Large intestine (tissue), 3 donors: ENCODE measurements around the gene CENPX. TPM values are rescaled to one million over a fixed set of nuclear protein-coding genes. Genes with fewer than 3 reads are reported as not detected.

Source experiments
- DNase-seq, 2 donors: peaks; one replicate each; pipeline versions ENCODE4 v3.0.0 to v3.0.0-alpha.2; 2013
- H3K27ac ChIP-seq: one replicate; pipeline ENCODE4 v1.5.1; 2013; ENCODE audit warnings: low read length
- H3K27me3 ChIP-seq: 2 replicates; pipeline ENCODE4 v1.6.1; 2013; ENCODE audit warnings: low read length; ENCODE audit not compliant: control insufficient read depth, insufficient read depth
- H3K36me3 ChIP-seq: 2 replicates; pipeline ENCODE4 v1.6.1; 2013; ENCODE audit warnings: low read length; ENCODE audit not compliant: control insufficient read depth, insufficient read depth
- H3K4me1 ChIP-seq: one replicate; pipeline ENCODE4 v1.6.1; 2013; ENCODE audit warnings: low read length; ENCODE audit not compliant: control insufficient read depth, insufficient read depth
- H3K4me3 ChIP-seq: one replicate; pipeline ENCODE4 v1.5.1; 2013; ENCODE audit warnings: low read length
- H3K9me3 ChIP-seq: one replicate; pipeline ENCODE4 v1.6.1; 2013; ENCODE audit warnings: mild to moderate bottlenecking, low read depth, low read length, moderate library complexity; ENCODE audit not compliant: control insufficient read depth
- WGBS: methylation state at CpG from one replicate; pipeline ENCODE4 v1.1.5; 2013; ENCODE audit warnings: low lambda C conversion rate; ENCODE audit not compliant: insufficient coverage; 5-methylcytosine and 5-hydroxymethylcytosine counted together
- polyA plus RNA-seq: library from polyadenylated mRNA; unstranded; fragments of 120-200 nt; gene quantifications from one replicate; pipeline ENCODE4 v1.2.1, GENCODE V29; 2013

Gene CENPX
- polyA plus RNA-seq, 1 donor, result 48.0 TPM

- Histone ChIP-seq H3K4me3 (no peak overlapping the region), H3K9me3 (no peaks in the 10 kb centered on the region), H3K4me1 (peaks cover 30% of the 10 kb centered on the region), H3K27ac (no peak overlapping the region), H3K36me3 (peaks cover 25% of the 10 kb centered on the region), H3K27me3 (no peaks in the 10 kb centered on the region)
- no CpG with 5 or more reads among the region's 30 CpGs for WGBS
- no peak for DNase-seq
Observed at GRCh38 chr17:81996757-81997441, 25.8 kb downstream of the CENPX start.

- Histone ChIP-seq H3K4me3 (no peak overlapping the region), H3K36me3 (peaks cover 25% of the 10 kb centered on the region), H3K27ac (no peak overlapping the region), H3K9me3 (peaks cover 1% of the 10 kb centered on the region), H3K27me3 (no peaks in the 10 kb centered on the region), H3K4me1 (peaks cover 30% of the 10 kb centered on the region)
- DNase-seq, result no peak
- WGBS, result 100% methylated on average over 2 of the region's 28 CpGs
Observed at GRCh38 chr17:81996232-81996756, 26.4 kb downstream of the CENPX start.

GRCh38 chr17:81995463-81996231, 27.0 kb downstream of the CENPX start:
- no peak overlapping the region for H3K4me3 ChIP-seq
- DNase-seq, result no peak
- WGBS, result no CpG with 5 or more reads among the region's 29 CpGs
- peaks cover 7% of the 10 kb centered on the region for H3K9me3 ChIP-seq
- H3K4me1 ChIP-seq, result peaks cover 27% of the 10 kb centered on the region
- H3K27ac ChIP-seq, result no peak overlapping the region
- H3K36me3 ChIP-seq, result peaks cover 25% of the 10 kb centered on the region
- no peaks in the 10 kb centered on the region for H3K27me3 ChIP-seq

GRCh38 chr17:81994593-81995462, 27.9 kb downstream of the CENPX start:
- no peak overlapping the region for H3K4me3 ChIP-seq
- no peaks in the 10 kb centered on the region for H3K27me3 ChIP-seq
- H3K27ac ChIP-seq, result no peak overlapping the region
- peaks cover 18% of the 10 kb centered on the region for H3K4me1 ChIP-seq
- 75% methylated on average over 2 of the region's 39 CpGs for WGBS
- peaks cover 25% of the 10 kb centered on the region for H3K36me3 ChIP-seq
- no peak for DNase-seq
- H3K9me3 ChIP-seq, result peaks cover 7% of the 10 kb centered on the region

GRCh38 chr17:81993729-81994592, 28.7 kb downstream of the CENPX start:
- Histone ChIP-seq H3K9me3 (peaks cover 7% of the 10 kb centered on the region), H3K36me3 (peaks cover 26% of the 10 kb centered on the region), H3K27ac (no peak overlapping the region), H3K4me1 (peaks cover 18% of the 10 kb centered on the region), H3K27me3 (no peaks in the 10 kb centered on the region), H3K4me3 (no peak overlapping the region)
- WGBS, result no CpG with 5 or more reads among the region's 37 CpGs
- DNase-seq, result no peak

GRCh38 chr17:81992306-81993102, 30.2 kb downstream of the CENPX start:
- peaks cover 22% of the 10 kb centered on the region for H3K36me3 ChIP-seq
- WGBS, result no CpG with 5 or more reads among the region's 31 CpGs
- no peak overlapping the region for H3K4me3 ChIP-seq

GRCh38 chr17:81991684-81992305, 30.9 kb downstream of the CENPX start:
- Histone ChIP-seq H3K27me3 (no peaks in the 10 kb centered on the region), H3K9me3 (peaks cover 7% of the 10 kb centered on the region), H3K4me1 (peaks cover 18% of the 10 kb centered on the region), H3K36me3 (peaks cover 23% of the 10 kb centered on the region), H3K27ac (peak overlapping the region; percentile 60), H3K4me3 (no peak overlapping the region)
- no CpG with 5 or more reads among the region's 31 CpGs for WGBS
- peak; percentile 70 to 84 for DNase-seq

More at GRCh38 chr17:81992306-81993102, 30.2 kb downstream of the CENPX start:
- Histone ChIP-seq H3K27ac (peak overlapping the region; percentile 60), H3K4me1 (peaks cover 18% of the 10 kb centered on the region), H3K27me3 (no peaks in the 10 kb centered on the region), H3K9me3 (peaks cover 7% of the 10 kb centered on the region)
- DNase-seq, result no peak

- H3K36me3 ChIP-seq, result peaks cover 26% of the 10 kb centered on the region
- no peaks in the 10 kb centered on the region for H3K27me3 ChIP-seq
- DNase-seq, result no peak
- H3K27ac ChIP-seq, result peak overlapping the region; percentile 60
- H3K4me3 ChIP-seq, result no peak overlapping the region
- peaks cover 18% of the 10 kb centered on the region for H3K4me1 ChIP-seq
- WGBS, result 93% methylated on average over 3 of the region's 25 CpGs
- H3K9me3 ChIP-seq, result peaks cover 7% of the 10 kb centered on the region
Observed at GRCh38 chr17:81990836-81991683, 31.6 kb downstream of the CENPX start.
